A549 (cell line): ENCODE data around the gene CASTOR1.

Source experiments
- CHD2 ChIP-seq: fragments of 150-350 bp; IDR thresholded peaks from 2 replicates; pipeline ENCODE4 v1.6.1; 2014; ENCODE audit warnings: low read length; ENCODE audit not compliant: partially characterized antibody
- TF ChIP-seq, protein P1 (sequence below): fragments of >200 bp; sonication (Bioruptor Twin); formaldehyde crosslinking; IDR thresholded peaks from 3 replicates; pipeline ENCODE4 v1.5.1; 2016

DNA sequence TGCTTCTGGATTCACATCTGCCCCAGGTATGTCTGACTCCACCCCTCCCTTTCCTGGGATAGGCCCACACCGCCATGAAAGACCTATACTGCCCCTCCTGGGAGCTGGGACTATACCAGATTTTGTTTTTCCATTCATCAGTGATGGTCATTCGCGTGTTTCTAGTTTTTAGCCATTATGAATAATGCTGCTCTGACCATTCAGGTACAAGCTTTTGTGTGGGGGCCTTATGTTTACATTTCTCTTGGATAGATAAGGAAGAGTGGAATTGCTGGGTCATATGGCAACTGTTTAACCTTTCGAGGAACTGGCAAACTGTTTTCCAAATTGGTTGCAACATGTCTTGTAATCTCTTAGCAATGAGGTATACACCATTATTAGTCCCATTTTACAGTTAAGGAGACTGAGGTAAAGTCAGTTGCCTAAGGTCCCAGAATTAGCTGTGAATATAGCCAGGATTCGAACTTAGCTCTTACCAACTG is 38.6 kb upstream of the CASTOR1 start:
- TF ChIP-seq CHD2: no peak
- TF ChIP-seq, protein P1, sequence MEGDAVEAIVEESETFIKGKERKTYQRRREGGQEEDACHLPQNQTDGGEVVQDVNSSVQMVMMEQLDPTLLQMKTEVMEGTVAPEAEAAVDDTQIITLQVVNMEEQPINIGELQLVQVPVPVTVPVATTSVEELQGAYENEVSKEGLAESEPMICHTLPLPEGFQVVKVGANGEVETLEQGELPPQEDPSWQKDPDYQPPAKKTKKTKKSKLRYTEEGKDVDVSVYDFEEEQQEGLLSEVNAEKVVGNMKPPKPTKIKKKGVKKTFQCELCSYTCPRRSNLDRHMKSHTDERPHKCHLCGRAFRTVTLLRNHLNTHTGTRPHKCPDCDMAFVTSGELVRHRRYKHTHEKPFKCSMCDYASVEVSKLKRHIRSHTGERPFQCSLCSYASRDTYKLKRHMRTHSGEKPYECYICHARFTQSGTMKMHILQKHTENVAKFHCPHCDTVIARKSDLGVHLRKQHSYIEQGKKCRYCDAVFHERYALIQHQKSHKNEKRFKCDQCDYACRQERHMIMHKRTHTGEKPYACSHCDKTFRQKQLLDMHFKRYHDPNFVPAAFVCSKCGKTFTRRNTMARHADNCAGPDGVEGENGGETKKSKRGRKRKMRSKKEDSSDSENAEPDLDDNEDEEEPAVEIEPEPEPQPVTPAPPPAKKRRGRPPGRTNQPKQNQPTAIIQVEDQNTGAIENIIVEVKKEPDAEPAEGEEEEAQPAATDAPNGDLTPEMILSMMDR: no peak
